Peyer's patch (tissue), 4 donors: ENCODE measurements around the gene GIPC2. TPM values are rescaled to one million over a fixed set of nuclear protein-coding genes. Genes with fewer than 3 reads are reported as not detected.
A peak's percentile ranks its signal among the peaks of the same experiment; 100 is the strongest.
"Not testable (repeated sequence)": the region's sequence is repeated elsewhere in the genome, so short reads cannot be mapped to it uniquely, and the experiment has no call there.

Experiments
- DNase-seq, 3 donors: peaks; one replicate each; pipeline ENCODE4 v3.0.0-alpha.2; 2017 to 2019
- H3K27ac ChIP-seq, 4 donors: fragments of 200-600 bp; sonication (generic); one replicate each; pipeline ENCODE4 v1.5.1; 2016 to 2019
- H3K27me3 ChIP-seq, 2 donors: fragments of 200-600 bp; sonication (generic); one replicate each; pipeline ENCODE4 v1.5.1; 2019
- H3K36me3 ChIP-seq, 3 donors: fragments of 200-600 bp; sonication (generic); one replicate each; pipeline ENCODE4 v1.5.1; 2016 to 2019
- H3K4me1 ChIP-seq, 4 donors: fragments of 200-600 bp; sonication (generic); one replicate each; pipeline ENCODE4 v1.5.1; 2016 to 2019
- H3K4me3 ChIP-seq, 4 donors: fragments of 200-600 bp; sonication (generic); 1 replicate in 3 of 4; 2 replicates in 1 of 4; pipeline ENCODE4 v1.5.1; 2016 to 2019; ENCODE audit warnings: mild to moderate bottlenecking in 1 of 4
- H3K9me3 ChIP-seq, 4 donors: fragments of 200-600 bp; sonication (generic); one replicate each; pipeline ENCODE4 v1.5.1; 2016 to 2019; ENCODE audit warnings: mild to moderate bottlenecking in 1 of 4
- CTCF ChIP-seq, 6 experiments: fragments of 450-650 bp in 4 of 6; fragments of 200-600 bp in 2 of 6; sonication (generic) in 1 of 6; IDR thresholded peaks; one replicate each; pipeline ENCODE4 v1.5.1; 2017 to 2019; ENCODE audit warnings: antibody characterized with exemption in 6 of 6, mild to moderate bottlenecking in 3 of 6, moderate library complexity in 1 of 6
- POLR2A ChIP-seq, 2 donors: fragments of 450-650 bp; IDR thresholded peaks; one replicate each; pipeline ENCODE4 v1.5.1; 2017; ENCODE audit warnings: antibody characterized with exemption in 2 of 2, mild to moderate bottlenecking in 2 of 2, moderate library complexity in 2 of 2
- total RNA-seq, 4 donors: library from RNA; depleted of rRNA; stranded (reverse); fragments of >200 nt; gene quantifications; one replicate each; pipeline ENCODE4 v1.1.0, GENCODE V29; 2016

The GIPC2 gene
- total RNA-seq, result 100 to 1,000 TPM in 1 of 4 donors, 10 to 100 TPM in 3; 21.5 to 103 (median 52.2) TPM

- Histone ChIP-seq H3K27me3 (no peaks in the 10 kb centered on the region), H3K4me1 (peaks cover 0 to 5% (median 0%) of the 10 kb centered on the region in 4 donors), H3K27ac (peak within 1 kb of the TSS; percentile 17 to 92 (median 82)), H3K4me3 (peak within 1 kb of the TSS; percentile 54 to 85 (median 73)), H3K9me3 (no peaks in the 10 kb centered on the region), H3K36me3 (no peaks in the 10 kb centered on the region)
- peak in 2 of 3 donors; percentile 74 to 84 for DNase-seq
- TF ChIP-seq POLR2A (IDR thresholded peaks at IDR 0.05) (peak; percentile 64 to 70), CTCF (IDR thresholded peaks at IDR 0.05) (no peak)
Measured at GRCh38 chr1:78045926-78046778, at the start of gene GIPC2. Gene GIPC2 (plus strand): TSS chr1:78045966. CDS start chr1:78046095, 129 bp downstream.

GRCh38 chr1:77996734-77997133 is 49.0 kb upstream of the GIPC2 start:
- DNase-seq, result no peak
- no peak overlapping the region for H3K27ac ChIP-seq
- no peaks in the 10 kb centered on the region for H3K36me3 ChIP-seq
- no peaks in the 10 kb centered on the region for H3K4me1 ChIP-seq
- H3K9me3 ChIP-seq, result no peaks in the 10 kb centered on the region
- H3K27me3 ChIP-seq, result no peaks in the 10 kb centered on the region
- H3K4me3 ChIP-seq, result no peak overlapping the region
- no peak for TF ChIP-seq CTCF (IDR thresholded peaks at IDR 0.05)
- TF ChIP-seq POLR2A (IDR thresholded peaks at IDR 0.05), result no peak

- not testable (repeated sequence) for H3K4me3 ChIP-seq, DNase-seq, H3K36me3 ChIP-seq, H3K9me3 ChIP-seq, H3K27me3 ChIP-seq
- H3K4me1 ChIP-seq, result peaks cover 0 to 10% (median 0%) of the 10 kb centered on the region in 4 donors
- peak overlapping the region in 1 of 4 donors; percentile 0 for H3K27ac ChIP-seq
Measured at GRCh38 chr1:78000536-78000935, 45.2 kb upstream of the GIPC2 start.

- Histone ChIP-seq H3K36me3 (no peaks in the 10 kb centered on the region), H3K27me3 (no peaks in the 10 kb centered on the region), H3K9me3 (no peaks in the 10 kb centered on the region), H3K4me1 (peaks cover 0 to 15% (median 0%) of the 10 kb centered on the region in 4 donors), H3K27ac (peak overlapping the region in 2 of 4 donors; percentile 83 to 88), H3K4me3 (no peak overlapping the region)
- no peak for DNase-seq
- no peak for TF ChIP-seq CTCF (IDR thresholded peaks at IDR 0.05)
- TF ChIP-seq POLR2A (IDR thresholded peaks at IDR 0.05), result no peak
Measured at GRCh38 chr1:78003070-78003746, 42.6 kb upstream of the GIPC2 start.

- Histone ChIP-seq H3K27ac (peak overlapping the region; percentile 64 to 88 (median 79)), H3K27me3 (no peaks in the 10 kb centered on the region), H3K9me3 (no peaks in the 10 kb centered on the region), H3K36me3 (no peaks in the 10 kb centered on the region), H3K4me1 (peaks cover 0 to 15% (median 0%) of the 10 kb centered on the region in 4 donors), H3K4me3 (peak overlapping the region; percentile 36 to 55 (median 48))
- DNase-seq, result peak in 2 of 3 donors; percentile 59 to 69
- TF ChIP-seq POLR2A (IDR thresholded peaks at IDR 0.05) (peak in 1 of 2 donors; percentile 36), CTCF (IDR thresholded peaks at IDR 0.05) (no peak)
Measured at GRCh38 chr1:78003882-78004718, 41.7 kb upstream of the GIPC2 start.
